ENCODE results near the gene COL17A1. TPM values are rescaled to one million over a fixed set of nuclear protein-coding genes. Genes with fewer than 3 reads are reported as not detected.

The COL17A1 gene
- total and polyA plus RNA-seq, 2 of the 13 experiments (the other 11 are each of a cell fraction or from before 2014, with no cell fraction given): 0.03 TPM; not detected in 1

GRCh38 chr10:104117839-104118323 is 32.2 kb upstream of the COL17A1 start (continued):
- TF ChIP-seq ZNF318 (CRISPR knock-in tag; IDR thresholded peaks at IDR 0.05) (no peak), FLYWCH1 (CRISPR knock-in tag; IDR thresholded peaks at IDR 0.05) (no peak)

- Histone ChIP-seq H3K36me3 (replicated peaks in 1 of 2; ENCODE audit: control insufficient read depth in 1 of 2, insufficient read depth in 2 of 2, low read length in 2 of 2) (no peaks in the 10 kb centered on the region), H3K79me2 (ENCODE audit: insufficient read depth, low read length) (no peaks in the 10 kb centered on the region), H3K27ac (ENCODE audit: extremely low read length, insufficient read depth, low read length) (no peak overlapping the region), H2AFZ (ENCODE audit: low read length) (no peak overlapping the region), H3K4me1 (ENCODE audit: insufficient read depth, low read length) (peaks cover 12% of the 10 kb centered on the region), H4K20me1 (ENCODE audit: insufficient read depth, low read length) (no peaks in the 10 kb centered on the region), H3K27me3 (ENCODE audit: control insufficient read depth in 1 of 2, insufficient read depth in 2 of 2, low read length in 2 of 2) (0 out of 5 replicates have a peak, but pooled peaks cover 0 to 2% of the 10 kb centered on the region in 2 experiments), H3K4me3 (replicated peaks in 1 of 3; ENCODE audit: insufficient read depth in 1 of 3, low read depth in 2 of 3, low read length in 3 of 3) (no peak overlapping the region), H3K9me3 (ENCODE audit: low read length) (no peaks in the 10 kb centered on the region), H3K4me2 (ENCODE audit: low read depth, low read length) (no peak overlapping the region), H3K9ac (ENCODE audit: insufficient read depth, low read depth, low read length) (no peak overlapping the region)
- in situ Hi-C loops (cut with HindIII; ENCODE audit: extremely low pct_ligation_motif_present, low pct_unique_long_range_greater_than_20kb) (no loop called here), intact Hi-C loops (cut with micrococcal nuclease; ENCODE audit: unreplicated experiment) (no loop called here)
- TF ChIP-seq SP4 (CRISPR knock-in tag; IDR thresholded peaks at IDR 0.05): no peak
- no peak for TF ChIP-seq ZNF362 (CRISPR knock-in tag; IDR thresholded peaks at IDR 0.05; ENCODE audit: borderline replicate concordance)
- ATAC-seq (no peak), FAIRE-seq (no peak), DNase-seq (ENCODE audit: low spot score) (no peak)
- CTCF ChIA-PET (ENCODE audit: low intra/inter-chr PET ratio, low total read pairs): no interaction called here
- POLR2A ChIA-PET: no interaction called here
- no TSS peak for BruUV-seq (replicated peaks)
- WGBS (ENCODE audit: low lambda C conversion rate): 10% methylated on average over 1 of the region's 1 CpG
Observed at GRCh38 chr10:104113376-104113956, 27.8 kb upstream of the COL17A1 start.
